ENCODE measurements around the gene STRAP.

STRAP gene

DNA sequence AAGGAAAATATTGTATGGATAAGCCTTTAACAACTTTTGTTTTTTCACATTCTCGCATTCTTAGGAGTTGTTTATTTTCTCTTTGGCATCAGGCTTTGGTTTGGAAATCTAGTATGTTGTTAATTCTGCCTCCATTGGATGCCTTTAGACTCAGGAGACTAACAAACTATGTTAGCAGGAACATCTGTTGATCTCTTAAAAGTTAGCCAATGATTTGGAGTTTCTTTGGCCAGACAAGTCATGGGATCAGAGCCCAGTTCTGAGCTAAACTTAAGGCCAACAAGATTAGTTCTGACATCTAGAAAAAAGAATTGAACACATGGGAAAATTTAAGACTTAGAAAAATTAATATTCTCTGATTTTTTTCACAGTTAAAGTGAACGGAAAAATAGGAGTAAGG, 35.3 kb upstream of the STRAP start:
- no peak overlapping the region for H3K4me3 ChIP-seq (ENCODE audit: low read depth, low read length)
- no peak for DNase-seq (ENCODE audit: low read depth)
- in situ Hi-C loops (cut with HindIII; ENCODE audit: low sequenced_read_pairs), result no loop called here
- TF ChIP-seq, protein P1, sequence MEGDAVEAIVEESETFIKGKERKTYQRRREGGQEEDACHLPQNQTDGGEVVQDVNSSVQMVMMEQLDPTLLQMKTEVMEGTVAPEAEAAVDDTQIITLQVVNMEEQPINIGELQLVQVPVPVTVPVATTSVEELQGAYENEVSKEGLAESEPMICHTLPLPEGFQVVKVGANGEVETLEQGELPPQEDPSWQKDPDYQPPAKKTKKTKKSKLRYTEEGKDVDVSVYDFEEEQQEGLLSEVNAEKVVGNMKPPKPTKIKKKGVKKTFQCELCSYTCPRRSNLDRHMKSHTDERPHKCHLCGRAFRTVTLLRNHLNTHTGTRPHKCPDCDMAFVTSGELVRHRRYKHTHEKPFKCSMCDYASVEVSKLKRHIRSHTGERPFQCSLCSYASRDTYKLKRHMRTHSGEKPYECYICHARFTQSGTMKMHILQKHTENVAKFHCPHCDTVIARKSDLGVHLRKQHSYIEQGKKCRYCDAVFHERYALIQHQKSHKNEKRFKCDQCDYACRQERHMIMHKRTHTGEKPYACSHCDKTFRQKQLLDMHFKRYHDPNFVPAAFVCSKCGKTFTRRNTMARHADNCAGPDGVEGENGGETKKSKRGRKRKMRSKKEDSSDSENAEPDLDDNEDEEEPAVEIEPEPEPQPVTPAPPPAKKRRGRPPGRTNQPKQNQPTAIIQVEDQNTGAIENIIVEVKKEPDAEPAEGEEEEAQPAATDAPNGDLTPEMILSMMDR (IDR thresholded peaks at IDR 0.05; ENCODE audit: low read depth, low read length, missing control alignments), result no peak

DNA sequence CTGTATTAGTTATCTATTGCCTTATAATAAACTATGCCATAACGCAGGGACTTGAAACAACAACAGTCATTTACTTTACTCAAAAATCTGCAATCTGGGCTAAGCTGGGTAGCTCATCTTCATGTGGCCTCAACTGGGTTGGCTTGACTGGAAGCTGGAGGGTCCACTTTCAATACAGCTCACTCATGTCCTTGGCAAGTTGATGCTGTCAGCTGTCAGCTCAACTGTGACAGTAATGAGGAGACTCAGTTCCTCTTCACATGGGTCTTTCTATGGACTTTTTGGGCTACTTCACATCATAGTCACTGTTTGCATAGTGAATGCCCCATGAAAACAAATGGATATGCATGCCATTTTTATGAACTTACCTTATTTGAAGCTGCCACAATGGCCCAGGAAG, 33.6 kb upstream of the STRAP start:
- DNase-seq (ENCODE audit: low read depth), result no peak
- no peak overlapping the region for H3K4me3 ChIP-seq (ENCODE audit: low read depth, low read length)
- TF ChIP-seq, protein P1 (IDR thresholded peaks at IDR 0.05; ENCODE audit: low read depth, low read length, missing control alignments), result no peak
- in situ Hi-C loops (cut with HindIII; ENCODE audit: low sequenced_read_pairs), result no loop called here

GRCh38 chr12:15851045-15851620, 31.1 kb upstream of the STRAP start:
- H3K4me3 ChIP-seq (ENCODE audit: low read depth, low read length), result no peak overlapping the region
- TF ChIP-seq, protein P1 (IDR thresholded peaks at IDR 0.05; ENCODE audit: low read depth, low read length, missing control alignments), result no peak
- in situ Hi-C loops (cut with HindIII; ENCODE audit: low sequenced_read_pairs), result no loop called here
- no peak for DNase-seq (ENCODE audit: low read depth)

GRCh38 chr12:15851919-15852318, 30.3 kb upstream of the STRAP start:
- DNase-seq (ENCODE audit: low read depth), result no peak
- in situ Hi-C loops (cut with HindIII; ENCODE audit: low sequenced_read_pairs), result no loop called here

GRCh38 chr12:15852383-15852782, 29.8 kb upstream of the STRAP start:
- no peak overlapping the region for H3K4me3 ChIP-seq (ENCODE audit: low read depth, low read length)
- DNase-seq (ENCODE audit: low read depth), result no peak
- TF ChIP-seq, protein P1 (IDR thresholded peaks at IDR 0.05; ENCODE audit: low read depth, low read length, missing control alignments), result no peak
- in situ Hi-C loops (cut with HindIII; ENCODE audit: low sequenced_read_pairs), result no loop called here

More at GRCh38 chr12:15851919-15852318, 30.3 kb upstream of the STRAP start:
- TF ChIP-seq, protein P1 (IDR thresholded peaks at IDR 0.05; ENCODE audit: low read depth, low read length, missing control alignments), result no peak
- H3K4me3 ChIP-seq (ENCODE audit: low read depth, low read length), result no peak overlapping the region

GRCh38 chr12:15853877-15854276, 28.3 kb upstream of the STRAP start:
- no peak overlapping the region for H3K4me3 ChIP-seq (ENCODE audit: low read depth, low read length)
- in situ Hi-C loops (cut with HindIII; ENCODE audit: low sequenced_read_pairs), result no loop called here
- TF ChIP-seq, protein P1 (IDR thresholded peaks at IDR 0.05; ENCODE audit: low read depth, low read length, missing control alignments), result no peak
- DNase-seq (ENCODE audit: low read depth), result no peak

All from astrocyte of the cerebellum (primary cell).